Pancreas (tissue), 10 donors: ENCODE results near the gene SLC35E4. TPM values are rescaled to one million over a fixed set of nuclear protein-coding genes. Genes with fewer than 3 reads are reported as not detected.
"Not testable (repeated sequence)": the region's sequence is repeated elsewhere in the genome, so short reads cannot be mapped to it uniquely, and the experiment has no call there.

Experiments
- ATAC-seq, 4 donors: fragments of 200-7000 bp; cut with Tn5 transposase; one replicate each; pipeline versions ENCODE4 v1.8.0 to v1.9.1; 2020; ENCODE audit warnings: mild to moderate bottlenecking in 4 of 4, moderate library complexity in 4 of 4
- DNase-seq, 6 donors: peaks; one replicate each; pipeline ENCODE4 v3.0.0-alpha.2; 2020
- FAIRE-seq: peaks from 2 replicates; lab custom pipeline; 2012; peaks lifted over from hg19 to GRCh38; lab: Jason Lieb, UNC
- H3K27ac ChIP-seq, 4 donors: fragments of 200-600 bp; sonication (generic); 1 replicate in 3 of 4; 2 replicates in 1 of 4; pipeline versions ENCODE4 v1.5.0 to v1.8.0; 2020
- H3K27me3 ChIP-seq, 4 donors: fragments of 200-600 bp; one replicate each; pipeline ENCODE4 v1.8.0; 2021
- H3K36me3 ChIP-seq, 3 donors: fragments of 200-600 bp; sonication (generic) in 1 of 3; one replicate each; pipeline versions ENCODE4 v1.5.0 to v1.8.0; 2020 to 2021
- H3K4me1 ChIP-seq, 3 donors: fragments of 200-600 bp; one replicate each; pipeline ENCODE4 v1.8.0; 2021
- H3K4me3 ChIP-seq, 4 donors: fragments of 200-600 bp; sonication (generic) in 2 of 4; one replicate each; pipeline versions ENCODE4 v1.5.0 to v1.8.0; 2020 to 2021
- H3K9me3 ChIP-seq, 4 donors: fragments of 200-600 bp; one replicate each; pipeline ENCODE4 v1.8.0; 2021
- WGBS, 2 donors: extraction: QIAGEN DNeasy Blood & Tissue Kit; methylation state at CpG; one replicate each; pipeline ENCODE4 v1.1.7; 2013; 5-methylcytosine and 5-hydroxymethylcytosine counted together
- intact Hi-C, 3 donors: fragments of 100-400 bp; cut with DNase I; formaldehyde crosslinking; loops; one replicate each; pipeline versions ENCODE4 v1.11.1 to v1.14.2; 2022
- polyA plus RNA-seq, 2 donors: library from polyadenylated mRNA; stranded (reverse); fragments of 200-250 nt; gene quantifications; one replicate each; pipeline ENCODE4 v1.2.3, GENCODE V29; 2013
- total RNA-seq, 6 donors: library from RNA; stranded (reverse); fragmentation: NEBNext Ultra II Directional in 4 of 6; extraction: Animal tissue kit (Norgen Biotek cat#: 25700) in 4 of 6; gene quantifications; one replicate each; pipeline versions ENCODE4 v1.2.1 to v1.2.4, GENCODE V29; 2021 to 2023
- TF ChIP-seq, protein P1 (sequence below), 4 donors: fragments of 200-600 bp; sonication (generic) in 3 of 4; IDR thresholded peaks; one replicate each; pipeline versions ENCODE4 v1.5.0 to v1.8.0; 2021; ENCODE audit warnings: antibody characterized with exemption in 4 of 4
- donor health status: healthy with polysubstance abuse.
- donor health status: DM: no; HTN: no; CAD: no; lungs with moderate emphysema.
- donor health status: DM: no; HTN: no; CAD: no.
- donor health status: control.
- donor health status: control.
- donor health status: Bipolar disorder and iron deficiency.
- donor health status: DM: yes; HTN: yes; CAD: no.
- donor health status: DM: no; HTN: no; CAD: no.
- donor health status: DM: no; HTN: no; CAD: no.
- donor health status: DM: yes; HTN: yes; CAD: no.

The SLC35E4 gene
- total and polyA plus RNA-seq, 8 donors, result 0.90 to 1.7 (median 1.2) TPM

DNA sequence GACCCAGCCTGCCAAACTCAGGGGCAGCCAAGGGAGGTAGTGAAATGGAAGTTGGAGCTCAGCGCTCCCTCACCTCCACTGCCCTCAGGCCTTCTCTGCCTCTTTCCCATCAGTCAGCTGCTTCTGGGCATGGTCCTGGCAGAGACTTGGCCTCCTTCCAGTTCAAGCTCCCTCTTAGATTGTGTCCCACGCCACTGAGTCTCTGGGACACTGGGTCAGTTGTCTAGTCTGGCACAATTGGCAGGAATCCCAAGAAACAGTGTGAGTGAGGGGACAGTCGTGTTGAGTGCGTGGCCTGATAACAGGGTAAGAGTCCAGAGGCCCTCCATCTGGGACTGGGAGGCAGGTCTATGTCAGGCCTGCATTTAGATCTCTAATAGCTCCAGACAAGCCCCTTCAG, 7.1 kb upstream of the SLC35E4 start:
- TF ChIP-seq, protein P1, sequence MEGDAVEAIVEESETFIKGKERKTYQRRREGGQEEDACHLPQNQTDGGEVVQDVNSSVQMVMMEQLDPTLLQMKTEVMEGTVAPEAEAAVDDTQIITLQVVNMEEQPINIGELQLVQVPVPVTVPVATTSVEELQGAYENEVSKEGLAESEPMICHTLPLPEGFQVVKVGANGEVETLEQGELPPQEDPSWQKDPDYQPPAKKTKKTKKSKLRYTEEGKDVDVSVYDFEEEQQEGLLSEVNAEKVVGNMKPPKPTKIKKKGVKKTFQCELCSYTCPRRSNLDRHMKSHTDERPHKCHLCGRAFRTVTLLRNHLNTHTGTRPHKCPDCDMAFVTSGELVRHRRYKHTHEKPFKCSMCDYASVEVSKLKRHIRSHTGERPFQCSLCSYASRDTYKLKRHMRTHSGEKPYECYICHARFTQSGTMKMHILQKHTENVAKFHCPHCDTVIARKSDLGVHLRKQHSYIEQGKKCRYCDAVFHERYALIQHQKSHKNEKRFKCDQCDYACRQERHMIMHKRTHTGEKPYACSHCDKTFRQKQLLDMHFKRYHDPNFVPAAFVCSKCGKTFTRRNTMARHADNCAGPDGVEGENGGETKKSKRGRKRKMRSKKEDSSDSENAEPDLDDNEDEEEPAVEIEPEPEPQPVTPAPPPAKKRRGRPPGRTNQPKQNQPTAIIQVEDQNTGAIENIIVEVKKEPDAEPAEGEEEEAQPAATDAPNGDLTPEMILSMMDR (IDR thresholded peaks at IDR 0.05), result no peak

DNA sequence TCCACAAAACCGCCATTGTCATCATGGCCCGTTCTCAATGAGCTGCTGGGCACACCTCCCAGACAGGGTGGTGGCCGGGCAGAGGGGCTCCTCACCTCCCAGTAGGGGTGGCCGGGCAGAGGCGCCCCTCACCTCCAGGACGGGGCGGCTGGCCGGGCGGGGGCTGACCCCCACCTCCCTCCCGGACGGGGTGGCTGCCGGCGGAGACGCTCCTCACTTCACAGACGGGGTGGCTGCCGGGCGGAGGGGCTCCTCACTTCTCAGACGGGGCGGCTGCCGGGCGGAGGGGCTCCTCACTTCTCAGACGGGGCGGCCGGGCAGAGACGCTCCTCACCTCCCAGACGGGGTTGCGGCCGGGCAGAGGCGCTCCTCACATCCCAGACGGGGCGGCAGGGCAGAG, 4.1 kb upstream of the SLC35E4 start:
- not testable (repeated sequence) for ATAC-seq, DNase-seq, H3K36me3 ChIP-seq, H3K4me1 ChIP-seq, H3K27ac ChIP-seq, H3K4me3 ChIP-seq, H3K27me3 ChIP-seq, FAIRE-seq, H3K9me3 ChIP-seq
- 91 to 94% methylated on average over 15 to 25 of the region's 31 CpGs for WGBS, 2 donors
- intact Hi-C loops, result loop anchor here in 2 of 3 donors (5.0 to 10.0 kb wide), 3 partner anchors 123 to 291 kb away; no protein-coding TSS in a partner anchor

More for the DNA sequence above, 7.1 kb upstream of the SLC35E4 start:
- ATAC-seq (no peak), FAIRE-seq (no peak), DNase-seq (peak in 1 of 6 donors; percentile 8)
- 56 to 68% methylated on average over 4 of the region's 4 CpGs for WGBS, 2 donors
- intact Hi-C loops, result no loop called here
- Histone ChIP-seq H3K27ac (no peak overlapping the region), H3K4me3 (no peak overlapping the region), H3K4me1 (no peaks in the 10 kb centered on the region), H3K9me3 (no peaks in the 10 kb centered on the region), H3K36me3 (no peaks in the 10 kb centered on the region), H3K27me3 (no peaks in the 10 kb centered on the region)

DNA sequence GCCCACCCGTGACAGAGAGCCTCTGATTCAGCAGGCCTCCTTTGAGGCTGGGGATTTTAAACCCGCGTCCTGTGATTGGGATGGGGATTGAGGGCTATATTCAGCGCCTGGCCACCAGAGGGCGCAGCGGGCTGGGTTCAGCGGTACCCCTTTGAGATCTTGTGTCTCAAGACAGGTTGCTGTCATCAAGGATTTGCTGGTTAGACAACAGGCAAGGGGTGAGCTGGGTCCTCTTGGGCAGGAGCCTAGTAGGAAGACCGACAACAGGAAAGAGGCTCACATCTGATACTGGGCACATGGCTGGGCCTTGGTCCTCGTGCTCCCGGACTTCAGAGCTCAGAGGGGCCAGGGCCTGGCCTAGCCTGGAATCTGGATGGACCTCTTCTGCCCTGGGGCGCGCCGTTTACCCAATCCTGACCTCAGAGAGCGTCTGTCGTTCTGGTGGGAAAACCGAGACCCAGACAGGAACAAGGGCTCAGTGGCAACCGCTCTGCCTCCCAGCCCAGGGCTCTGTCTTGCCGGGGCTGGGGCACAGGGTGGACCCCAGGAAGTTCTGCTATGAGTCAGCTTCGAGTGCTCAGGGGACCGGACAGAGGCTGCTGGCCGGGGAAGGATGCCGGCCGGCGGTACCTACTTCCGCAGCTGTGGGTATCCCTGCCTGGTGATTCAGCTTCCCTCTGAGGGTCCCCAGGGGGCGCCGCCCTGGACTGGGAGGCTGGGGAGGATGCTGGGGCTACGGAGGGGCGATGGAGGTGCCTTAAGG, 929 bp upstream of the SLC35E4 start:
- no peaks in the 10 kb centered on the region for H3K36me3 ChIP-seq
- TF ChIP-seq, protein P1 (IDR thresholded peaks at IDR 0.05), result peak; percentile 87 to 96 (median 90)
- H3K4me1 ChIP-seq, result peaks cover 12 to 14% (median 14%) of the 10 kb centered on the region in 3 donors
- peak; percentile 69 to 86 (median 76) for ATAC-seq
- no peaks in the 10 kb centered on the region for H3K27me3 ChIP-seq
- intact Hi-C loops, result loop anchor here in 2 of 3 donors (5.0 to 10.0 kb wide), 3 partner anchors 120 to 288 kb away; no protein-coding TSS in a partner anchor
- no peaks in the 10 kb centered on the region for H3K9me3 ChIP-seq
- FAIRE-seq, result no peak
- peak overlapping the region in 2 of 4 donors; percentile 55 to 70 for H3K4me3 ChIP-seq
- peak; percentile 61 to 96 (median 80) for DNase-seq
- H3K27ac ChIP-seq, result peak overlapping the region; percentile 59 to 79 (median 64)
- WGBS, 2 donors, result 17% methylated on average over 29 of the region's 29 CpGs

DNA sequence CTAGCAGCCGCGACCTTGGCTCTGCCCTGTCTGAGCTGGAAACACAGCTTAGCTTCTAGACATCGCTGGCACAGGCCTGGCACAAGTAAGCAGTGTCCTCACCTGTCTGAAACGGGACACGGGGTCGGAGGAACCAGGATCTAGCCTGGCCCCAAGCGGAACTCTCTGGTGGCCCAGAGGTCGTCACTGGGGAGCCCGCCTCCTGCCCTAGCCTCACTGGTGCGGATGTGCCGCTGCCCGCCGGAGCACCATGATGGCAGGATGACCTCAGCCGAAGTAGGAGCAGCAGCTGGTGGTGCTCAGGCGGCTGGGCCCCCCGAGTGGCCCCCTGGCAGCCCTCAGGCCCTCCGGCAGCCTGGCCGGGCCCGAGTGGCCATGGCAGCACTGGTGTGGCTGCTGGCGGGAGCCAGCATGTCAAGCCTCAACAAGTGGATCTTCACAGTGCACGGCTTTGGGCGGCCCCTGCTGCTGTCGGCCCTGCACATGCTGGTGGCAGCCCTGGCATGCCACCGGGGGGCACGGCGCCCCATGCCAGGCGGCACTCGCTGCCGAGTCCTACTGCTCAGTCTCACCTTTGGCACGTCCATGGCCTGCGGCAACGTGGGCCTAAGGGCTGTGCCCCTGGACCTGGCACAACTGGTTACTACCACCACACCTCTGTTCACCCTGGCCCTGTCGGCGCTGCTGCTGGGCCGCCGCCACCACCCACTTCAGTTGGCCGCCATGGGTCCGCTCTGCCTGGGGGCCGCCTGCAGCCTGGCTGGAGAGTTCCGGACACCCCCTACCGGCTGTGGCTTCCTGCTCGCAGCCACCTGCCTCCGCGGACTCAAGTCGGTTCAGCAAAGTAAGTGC, 871 bp downstream of the SLC35E4 start:
- ATAC-seq (peak; percentile 7 to 16 (median 14)), FAIRE-seq (no peak), DNase-seq (peak; percentile 24 to 79 (median 48))
- intact Hi-C loops, result loop anchor here in 1 of 3 donors (10.0 kb wide), 1 partner anchor 118 kb away; no protein-coding TSS in a partner anchor
- Histone ChIP-seq H3K4me3 (peak overlapping the region; percentile 55 to 70 (median 55)), H3K36me3 (no peaks in the 10 kb centered on the region), H3K27ac (peak overlapping the region; percentile 60 to 79 (median 70)), H3K27me3 (no peaks in the 10 kb centered on the region), H3K4me1 (peaks cover 12 to 14% (median 14%) of the 10 kb centered on the region in 3 donors), H3K9me3 (no peaks in the 10 kb centered on the region)
- 46 to 47% methylated on average over 31 to 45 of the region's 45 CpGs for WGBS, 2 donors
- TF ChIP-seq, protein P1 (IDR thresholded peaks at IDR 0.05), result no peak

DNA sequence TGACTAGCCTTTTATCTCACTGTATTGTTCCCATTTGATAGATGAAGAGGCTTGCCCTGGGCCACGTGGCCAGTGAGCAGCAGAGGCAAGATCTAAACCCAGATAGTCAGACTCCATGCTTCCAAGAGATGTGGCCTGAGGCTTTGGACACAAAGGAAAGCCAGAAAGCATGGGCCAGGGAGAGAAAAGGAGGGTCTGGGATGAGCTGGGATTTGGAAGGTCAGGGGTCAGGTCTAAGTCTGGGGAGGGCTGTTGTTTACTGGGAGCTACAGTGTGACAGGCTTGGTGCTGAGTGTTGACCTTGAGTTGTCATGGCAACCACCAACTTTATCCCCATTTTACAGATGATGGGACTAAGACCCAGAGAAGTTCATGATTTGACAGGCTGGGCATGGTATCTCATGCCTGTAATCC, 2.1 kb downstream of the SLC35E4 start:
- no peaks in the 10 kb centered on the region for H3K9me3 ChIP-seq
- FAIRE-seq (no peak), DNase-seq (no peak), ATAC-seq (no peak)
- intact Hi-C loops, result loop anchor here in 1 of 3 donors (10.0 kb wide), 1 partner anchor 117 kb away; no protein-coding TSS in a partner anchor
- no peaks in the 10 kb centered on the region for H3K36me3 ChIP-seq
- TF ChIP-seq, protein P1 (IDR thresholded peaks at IDR 0.05), result no peak
- peaks cover 12 to 14% (median 14%) of the 10 kb centered on the region in 3 donors for H3K4me1 ChIP-seq
- H3K27me3 ChIP-seq, result no peaks in the 10 kb centered on the region
- no peak overlapping the region for H3K27ac ChIP-seq
- WGBS, 2 donors, result 42 to 48% methylated on average over 1 of the region's 1 CpG
- no peak overlapping the region for H3K4me3 ChIP-seq
